Epithelial cell of esophagus (primary cell): Measurements from ENCODE around the gene SEC16A.

ENCODE experiments used
- DNase-seq: peaks from one replicate; pipeline ENCODE4 v3.0.0; 2010; ENCODE audit warnings: low read depth
- H3K4me3 ChIP-seq: 2 replicates; pipeline ENCODE4 v1.5.1; 2011; ENCODE audit warnings: mild to moderate bottlenecking, low read length, control low read depth
- TF ChIP-seq, protein P1 (sequence below): IDR thresholded peaks from 2 replicates; pipeline ENCODE4 v1.5.1; 2011; ENCODE audit warnings: low read depth, mild to moderate bottlenecking, low read length, control low read depth, inconsistent platforms; ENCODE audit not compliant: insufficient read depth; ENCODE audit errors: missing control alignments

Gene SEC16A

DNA sequence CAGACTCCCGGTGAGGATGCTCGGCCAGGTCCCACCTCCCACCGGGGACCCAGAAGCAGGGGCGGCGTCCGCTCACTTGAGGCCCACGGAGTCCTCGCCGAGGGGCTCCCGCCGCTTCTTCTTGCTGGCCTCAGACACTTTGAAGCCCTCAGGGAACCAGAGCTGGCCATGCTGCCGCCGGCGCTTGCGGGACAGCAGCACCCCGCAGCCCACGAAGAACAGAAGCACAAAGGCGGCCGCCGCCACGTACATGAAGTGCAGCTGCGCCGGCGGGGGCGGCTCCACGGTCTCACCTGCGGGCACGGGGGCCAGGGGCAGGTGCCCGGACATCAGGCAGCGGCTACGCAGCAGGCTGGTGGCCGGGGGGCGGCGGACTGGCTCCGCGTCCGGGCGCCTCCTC is 19.4 kb upstream of the SEC16A start:
- DNase-seq, result no peak
- TF ChIP-seq, protein P1, sequence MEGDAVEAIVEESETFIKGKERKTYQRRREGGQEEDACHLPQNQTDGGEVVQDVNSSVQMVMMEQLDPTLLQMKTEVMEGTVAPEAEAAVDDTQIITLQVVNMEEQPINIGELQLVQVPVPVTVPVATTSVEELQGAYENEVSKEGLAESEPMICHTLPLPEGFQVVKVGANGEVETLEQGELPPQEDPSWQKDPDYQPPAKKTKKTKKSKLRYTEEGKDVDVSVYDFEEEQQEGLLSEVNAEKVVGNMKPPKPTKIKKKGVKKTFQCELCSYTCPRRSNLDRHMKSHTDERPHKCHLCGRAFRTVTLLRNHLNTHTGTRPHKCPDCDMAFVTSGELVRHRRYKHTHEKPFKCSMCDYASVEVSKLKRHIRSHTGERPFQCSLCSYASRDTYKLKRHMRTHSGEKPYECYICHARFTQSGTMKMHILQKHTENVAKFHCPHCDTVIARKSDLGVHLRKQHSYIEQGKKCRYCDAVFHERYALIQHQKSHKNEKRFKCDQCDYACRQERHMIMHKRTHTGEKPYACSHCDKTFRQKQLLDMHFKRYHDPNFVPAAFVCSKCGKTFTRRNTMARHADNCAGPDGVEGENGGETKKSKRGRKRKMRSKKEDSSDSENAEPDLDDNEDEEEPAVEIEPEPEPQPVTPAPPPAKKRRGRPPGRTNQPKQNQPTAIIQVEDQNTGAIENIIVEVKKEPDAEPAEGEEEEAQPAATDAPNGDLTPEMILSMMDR, result no peak
- no peak overlapping the region for H3K4me3 ChIP-seq

DNA sequence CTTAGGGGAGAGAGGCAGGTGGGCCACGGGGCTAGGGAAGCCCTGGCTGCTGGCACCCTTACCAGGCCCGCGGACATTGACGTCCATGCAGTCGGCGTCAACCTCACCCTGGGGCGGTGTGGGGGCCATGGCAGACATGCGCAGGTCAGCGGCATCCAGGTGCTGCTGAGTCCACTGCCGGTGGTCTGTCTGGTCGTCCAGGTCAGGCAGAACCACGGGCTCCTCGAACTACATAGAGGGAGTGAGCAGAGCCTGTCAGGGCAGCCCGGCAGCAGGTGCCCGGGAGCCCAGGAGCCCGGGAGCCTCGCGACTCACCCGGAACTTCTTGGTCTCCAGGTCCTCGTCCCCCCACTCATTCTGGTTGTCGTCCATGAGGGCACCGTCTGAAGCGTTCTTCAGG is 18.8 kb upstream of the SEC16A start:
- no peak overlapping the region for H3K4me3 ChIP-seq
- no peak for DNase-seq
- TF ChIP-seq, protein P1, result no peak

DNA sequence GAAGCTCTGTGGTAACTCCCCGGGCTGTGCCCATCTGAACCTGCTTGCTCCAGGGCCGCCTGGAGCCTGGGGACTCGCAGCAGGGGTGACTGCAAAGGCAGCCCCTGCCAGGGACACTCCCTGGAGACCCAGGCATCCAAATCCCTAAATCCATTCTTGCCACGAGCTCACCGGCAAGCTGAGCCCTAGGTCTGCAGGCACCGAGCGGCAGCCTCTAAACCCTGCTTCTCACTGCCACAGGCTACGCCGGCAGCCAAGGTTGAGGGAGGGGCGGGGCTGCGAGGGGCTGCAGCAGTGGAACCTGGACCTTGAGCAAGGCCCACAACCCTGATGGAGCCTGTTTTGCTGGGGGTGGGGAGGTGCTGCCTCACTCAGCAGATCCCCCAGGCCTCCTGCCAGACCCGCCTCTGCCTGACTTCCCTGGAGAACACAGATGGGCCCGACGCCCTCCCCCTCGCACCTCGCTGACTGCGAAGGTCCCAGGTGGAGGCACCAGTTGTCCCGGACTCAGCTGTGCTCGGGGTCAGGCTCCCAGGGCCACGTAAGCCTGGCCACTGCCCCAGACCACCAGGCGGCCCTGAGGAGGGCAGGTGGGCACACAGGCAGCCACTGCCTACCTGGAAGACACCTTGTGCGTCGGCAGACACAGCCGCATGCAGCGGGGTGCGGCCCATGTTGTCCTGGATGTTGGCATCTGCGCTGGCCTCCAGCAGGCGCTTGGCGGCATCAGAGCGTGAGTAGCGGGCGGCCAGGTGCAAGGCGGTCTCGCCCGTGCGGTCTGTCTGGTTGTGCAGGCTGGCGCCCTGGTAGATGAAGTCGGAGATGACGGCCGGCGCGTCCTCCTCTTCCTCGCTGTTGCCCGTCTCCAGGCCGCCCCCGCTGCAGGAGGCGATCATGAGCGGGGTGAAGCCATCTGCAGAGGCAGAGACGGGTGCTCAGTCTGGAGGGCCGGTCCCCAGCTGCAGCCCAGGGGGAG is 17.4 kb upstream of the SEC16A start:
- DNase-seq, result no peak
- no peak overlapping the region for H3K4me3 ChIP-seq
- TF ChIP-seq, protein P1, result no peak

DNA sequence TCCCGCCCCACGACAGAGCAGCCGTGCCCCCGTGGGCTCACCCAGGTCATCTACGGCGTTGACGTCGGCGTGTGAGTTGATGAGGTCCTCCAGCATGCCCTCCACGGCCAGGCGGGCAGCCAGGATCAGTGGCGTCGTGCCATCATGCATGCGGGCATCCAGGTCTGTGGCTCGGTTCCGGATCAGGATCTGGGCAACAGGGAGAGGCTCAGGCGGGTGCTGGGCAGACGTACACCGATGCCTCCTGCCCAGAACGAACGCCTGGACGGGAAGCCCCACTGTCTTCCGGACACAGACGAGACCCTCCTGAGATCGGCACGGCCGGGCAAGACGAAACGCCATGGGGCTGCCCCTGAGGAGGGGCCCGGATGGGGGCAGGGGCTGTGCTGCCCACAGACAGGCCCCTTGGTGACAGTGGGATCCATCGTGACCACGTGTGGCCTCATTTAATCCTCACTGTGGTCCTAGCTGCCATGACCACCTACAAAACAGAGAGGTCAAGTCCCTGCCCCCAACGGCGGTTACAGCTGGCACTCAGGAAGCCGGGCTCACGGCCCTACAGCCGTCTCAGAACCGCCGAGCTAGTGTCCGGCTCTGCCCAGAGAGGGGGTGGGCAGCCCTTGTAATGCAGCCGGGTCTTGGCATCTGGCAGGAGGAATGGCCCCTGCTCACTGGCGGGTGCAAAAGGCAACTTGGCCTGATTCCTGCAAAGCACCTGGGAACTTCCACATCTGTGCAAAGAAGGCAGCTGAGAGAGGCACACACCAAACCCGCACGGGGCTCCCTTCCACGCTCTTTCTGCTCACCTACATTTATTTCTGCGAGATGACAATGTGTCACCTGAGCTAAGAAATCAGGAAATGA is 16.5 kb upstream of the SEC16A start:
- DNase-seq, result no peak
- no peak overlapping the region for H3K4me3 ChIP-seq
- TF ChIP-seq, protein P1, result no peak

DNA sequence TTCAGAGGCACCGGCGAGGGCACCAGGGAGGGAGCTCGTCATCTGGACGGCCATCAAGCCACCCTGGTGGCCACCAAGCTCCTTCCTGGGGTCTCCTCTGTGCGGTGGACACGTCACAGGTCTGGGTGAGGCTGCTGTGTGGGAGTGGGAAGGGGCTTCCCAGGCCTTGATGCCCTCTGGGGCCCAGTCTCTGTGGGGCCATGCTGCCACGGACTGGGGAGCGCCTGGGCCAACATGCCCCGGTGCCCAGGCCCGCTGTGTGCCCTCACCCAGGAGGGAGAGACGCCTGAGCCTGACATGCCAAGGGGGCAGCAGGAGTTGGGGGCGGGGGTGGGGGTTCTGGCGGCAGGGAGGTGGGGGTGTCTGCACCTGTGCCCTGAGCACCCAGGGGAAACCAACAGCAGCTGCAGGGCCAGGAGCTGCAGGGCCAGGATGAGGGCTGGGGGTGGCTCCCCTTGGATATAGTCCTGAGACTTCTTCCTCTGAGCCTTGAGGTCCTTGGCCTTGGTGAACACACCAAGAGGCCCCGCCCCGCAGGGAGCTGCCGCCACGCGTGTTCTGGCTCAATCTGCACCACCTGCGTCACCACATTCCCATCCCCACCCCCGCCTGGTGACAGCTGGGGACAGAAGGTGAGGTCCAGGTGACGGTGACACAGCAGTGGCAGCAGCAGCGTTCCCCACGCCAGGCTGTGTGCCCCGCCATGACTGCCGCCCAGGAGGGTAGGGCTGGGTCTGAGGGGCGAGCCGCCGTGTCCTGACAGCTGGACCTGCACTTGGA is 15.3 kb upstream of the SEC16A start:
- TF ChIP-seq, protein P1, result no peak
- H3K4me3 ChIP-seq, result no peak overlapping the region
- no peak for DNase-seq

DNA sequence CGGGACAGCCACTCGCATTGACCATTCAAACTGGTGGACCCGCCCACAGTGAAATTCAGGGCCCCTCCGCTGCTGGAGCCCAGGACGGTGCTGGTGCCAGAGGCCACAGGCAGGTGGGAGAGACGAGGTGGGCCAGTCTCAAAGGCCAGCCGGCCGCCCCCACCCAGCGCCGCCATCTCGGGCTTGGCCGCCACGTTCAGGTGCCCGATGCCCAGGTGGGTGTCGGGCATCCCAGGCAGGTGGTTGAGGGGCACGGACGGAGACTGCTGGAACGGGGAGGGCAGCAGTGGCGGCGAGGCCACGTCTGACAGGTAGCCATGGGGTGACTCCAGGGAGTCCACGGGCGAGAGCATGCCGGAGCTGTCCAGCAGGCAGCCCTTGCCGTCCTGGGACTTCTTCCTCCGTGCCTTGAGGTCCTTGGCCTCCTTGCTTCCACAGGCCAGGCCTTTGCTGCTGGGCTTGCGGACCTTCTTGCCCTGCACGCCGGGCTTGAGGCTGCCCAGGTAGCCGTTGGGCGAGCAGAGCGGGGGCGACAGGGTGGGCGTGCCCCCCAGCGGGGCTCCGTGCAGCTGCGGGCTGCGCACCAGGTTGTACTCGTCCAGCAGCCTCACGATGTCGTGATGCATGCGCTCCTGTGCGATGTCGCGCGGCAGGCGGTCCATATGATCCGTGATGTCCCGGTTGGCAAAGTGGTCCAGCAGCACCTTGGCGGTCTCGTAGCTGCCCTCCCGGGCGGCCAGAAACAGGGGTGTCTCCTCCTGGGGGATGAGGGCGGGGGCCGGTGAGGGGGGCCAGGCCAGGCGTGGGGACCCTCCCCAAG is 14.2 kb upstream of the SEC16A start:
- no peak for DNase-seq
- no peak overlapping the region for H3K4me3 ChIP-seq
- TF ChIP-seq, protein P1, result no peak
